HepG2 (cell line): ENCODE results near the gene NDUFB10. TPM values are rescaled to one million over a fixed set of nuclear protein-coding genes. Genes with fewer than 3 reads are reported as not detected.

Experiments used
- ARNT2 ChIP-seq: sonication (generic); formaldehyde crosslinking; IDR thresholded peaks from 2 replicates; pipeline ENCODE4 v1.8.0; 2022; ENCODE audit warnings: mild to moderate bottlenecking, low read depth, missing genetic modification reagents, moderate library complexity
- BHLHE40 ChIP-seq: IDR thresholded peaks from 2 replicates; pipeline ENCODE4 v1.6.1; 2011; ENCODE audit warnings: low read length, improper control_type of control experiment
- CC2D1A ChIP-seq: sonication (generic); formaldehyde crosslinking; IDR thresholded peaks from 2 replicates; pipeline ENCODE4 v1.8.1; 2023; ENCODE audit warnings: mild to moderate bottlenecking, missing genetic modification reagents
- CEBPB ChIP-seq: IDR thresholded peaks from 2 replicates; pipeline ENCODE4 v1.6.1; 2011; ENCODE audit warnings: low read depth, low read length, improper control_type of control experiment, borderline replicate concordance
- DNMT1 ChIP-seq: sonication (generic); formaldehyde crosslinking; IDR thresholded peaks from 2 replicates; pipeline ENCODE4 v1.5.1; 2020; ENCODE audit warnings: mild to moderate bottlenecking, missing genetic modification reagents
- ISL2 ChIP-seq: sonication (generic); formaldehyde crosslinking; IDR thresholded peaks from 2 replicates; pipeline ENCODE4 v1.5.0; 2020; ENCODE audit warnings: missing genetic modification reagents
- NFKB2 ChIP-seq: sonication (generic); formaldehyde crosslinking; IDR thresholded peaks from 2 replicates; pipeline ENCODE4 v1.4.0; 2020; ENCODE audit warnings: missing genetic modification reagents, borderline replicate concordance
- ONECUT2 ChIP-seq: sonication (generic); formaldehyde crosslinking; IDR thresholded peaks from 2 replicates; pipeline ENCODE4 v1.4.0; 2020; ENCODE audit warnings: missing genetic modification reagents
- PRDM15 ChIP-seq: sonication (generic); formaldehyde crosslinking; IDR thresholded peaks from 2 replicates; pipeline ENCODE4 v1.4.0; 2020; ENCODE audit warnings: missing genetic modification reagents
- PTBP1 ChIP-seq: fragments of 200-400 bp; formaldehyde crosslinking; IDR thresholded peaks from 2 replicates; pipeline ENCODE4 v1.6.1; 2018; ENCODE audit warnings: low read length, low read depth; ENCODE audit not compliant: poor library complexity, severe bottlenecking
- RXRB ChIP-seq: IDR thresholded peaks from 2 replicates; pipeline ENCODE4 v1.6.1; 2016; ENCODE audit warnings: borderline replicate concordance, missing genetic modification reagents, missing compliant biosample characterization
- ZBTB21 ChIP-seq: sonication (generic); formaldehyde crosslinking; IDR thresholded peaks from 2 replicates; pipeline ENCODE4 v1.4.0; 2020; ENCODE audit warnings: missing genetic modification reagents
- ZBTB38 ChIP-seq: sonication (generic); formaldehyde crosslinking; IDR thresholded peaks from 2 replicates; pipeline ENCODE4 v1.5.1; 2020; ENCODE audit warnings: mild to moderate bottlenecking, missing genetic modification reagents
- ZNF318 ChIP-seq: sonication (generic); formaldehyde crosslinking; IDR thresholded peaks from 2 replicates; pipeline ENCODE4 v1.4.0; 2020; ENCODE audit warnings: mild to moderate bottlenecking, missing genetic modification reagents
- ZNF432 ChIP-seq: sonication (generic); formaldehyde crosslinking; IDR thresholded peaks from 2 replicates; pipeline ENCODE4 v1.5.0; 2020; ENCODE audit warnings: missing genetic modification reagents, mild to moderate bottlenecking, borderline replicate concordance
- ZNF580 ChIP-seq: IDR thresholded peaks from 2 replicates; pipeline ENCODE4 v1.6.1; 2016; ENCODE audit warnings: low read depth, borderline replicate concordance
- ZNF616 ChIP-seq: sonication (generic); formaldehyde crosslinking; IDR thresholded peaks from 2 replicates; pipeline ENCODE4 v1.5.0; 2020; ENCODE audit warnings: low read depth, mild to moderate bottlenecking, missing genetic modification reagents
- polyA plus RNA-seq, 8 experiments: library from polyadenylated mRNA; depleted of rRNA in 3 of 8; stranded (reverse) in 7 of 8; unstranded in 1 of 8; fragments of >200 nt; fragmentation: Illumina TruSeq in 4 of 8; extraction: Trizol in 4 of 8; gene quantifications; 2 replicates each; pipeline versions ENCODE4 v1.2.1 to v1.2.3, GENCODE V29; 2011 to 2016; ENCODE audit warnings: low read depth in 4 of 8, missing spikeins in 1 of 8, mixed read lengths in 1 of 8; ENCODE audit not compliant: insufficient read depth in 1 of 8
- total RNA-seq, 5 experiments: library from RNA; depleted of rRNA; stranded (reverse); fragments of >200 nt; fragmentation: Illumina TruSeq; extraction: Trizol; gene quantifications; 2 replicates each; pipeline ENCODE4 v1.2.3, GENCODE V29; 2016; ENCODE audit warnings: low read depth in 1 of 5

Gene NDUFB10
- total and polyA plus RNA-seq, 2 of the 13 experiments (the other 11 are each of a cell fraction or from before 2014, with no cell fraction given): 68.6 to 157 TPM

GRCh38 chr16:1942810-1943726, 16.3 kb upstream of the NDUFB10 start, which contains the start of gene MSRB1 (continued):
- TF ChIP-seq ARNT2 (CRISPR knock-in tag) (peak; percentile 55), ISL2 (CRISPR knock-in tag) (peak; percentile 59; the same call in 1 of the 2 replicates), PTBP1 (no peak), ZBTB21 (CRISPR knock-in tag) (no peak), CEBPB (no peak), ZNF318 (no peak), ZNF616 (no peak), RXRB (0 out of 2 replicates have a peak, but pooled peaks have one; percentile 17), CC2D1A (CRISPR knock-in tag) (no peak), ONECUT2 (CRISPR knock-in tag) (no peak), ZNF432 (no peak), ZBTB38 (peak; percentile 88), BHLHE40 (no peak), DNMT1 (CRISPR knock-in tag) (no peak), ZNF580 (CRISPR knock-in tag) (peak; percentile 35; the same call in 1 of the 2 replicates), NFKB2 (CRISPR knock-in tag) (peak; percentile 56; the same call in 1 of the 2 replicates), PRDM15 (no peak)
